Activated T-cell treated with anti-CD3 and anti-CD28 coated beads for 48 hours (primary cell): Measurements from ENCODE around the gene HPSE2.

Experiments
- DNase-seq: peaks from one replicate; pipeline ENCODE4 v3.0.0-alpha.2; 2020; ENCODE audit warnings: low read depth

The HPSE2 gene

GRCh38 chr10:98411166-98411565 is 824.5 kb downstream of the HPSE2 start:
- no peak for DNase-seq

DNA sequence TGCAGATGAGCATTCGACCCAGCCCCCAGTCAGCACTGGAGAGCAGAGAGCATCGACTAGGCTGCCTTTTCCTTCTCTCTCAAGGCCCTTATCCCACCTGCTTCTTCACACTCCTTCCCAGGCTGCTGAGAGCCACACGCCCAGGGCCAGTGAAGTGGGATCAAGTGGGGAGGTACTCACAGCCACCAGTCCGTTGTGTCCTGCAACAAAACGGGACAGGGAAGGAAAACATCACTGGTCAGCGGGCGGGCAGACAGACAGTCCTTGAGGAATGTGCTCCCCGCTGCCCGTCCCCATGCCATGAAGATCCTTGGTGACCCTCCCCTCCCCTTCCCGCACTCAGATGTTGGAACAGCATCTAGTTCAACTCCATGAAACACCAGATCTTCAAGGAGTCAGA is 824.9 kb downstream of the HPSE2 start:
- DNase-seq, result no peak

DNA sequence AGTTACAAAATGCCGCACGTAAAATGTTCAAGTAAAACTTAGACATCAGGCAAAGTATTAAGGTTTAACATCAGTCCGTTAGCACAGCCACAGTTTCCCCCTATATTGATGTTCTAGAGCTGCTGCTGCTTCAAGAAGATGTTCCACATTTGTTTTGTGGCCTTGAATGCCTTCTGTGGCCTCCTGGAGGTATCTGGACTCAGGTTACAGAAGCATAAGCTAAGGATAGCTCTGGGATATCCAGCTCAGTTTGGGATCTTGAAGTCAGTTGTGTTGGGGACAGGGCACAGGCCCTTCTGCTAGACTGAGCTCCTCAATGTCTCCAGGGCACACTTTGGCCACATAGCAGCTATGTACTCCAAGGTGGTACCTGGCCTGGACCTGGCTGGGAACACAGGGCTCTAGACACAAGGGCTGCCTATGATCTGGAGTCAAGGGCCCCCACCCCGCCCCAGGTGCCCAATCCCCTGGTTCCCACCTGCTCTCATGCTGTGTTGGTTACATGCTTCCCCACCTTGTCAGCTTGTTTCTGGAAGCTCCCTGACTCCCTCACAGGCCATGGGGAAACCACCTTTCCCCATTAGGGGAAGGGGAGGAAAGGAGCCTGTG is 825.4 kb downstream of the HPSE2 start:
- DNase-seq, result no peak

GRCh38 chr10:98408799-98409198 is 826.9 kb downstream of the HPSE2 start:
- DNase-seq, result no peak

DNA sequence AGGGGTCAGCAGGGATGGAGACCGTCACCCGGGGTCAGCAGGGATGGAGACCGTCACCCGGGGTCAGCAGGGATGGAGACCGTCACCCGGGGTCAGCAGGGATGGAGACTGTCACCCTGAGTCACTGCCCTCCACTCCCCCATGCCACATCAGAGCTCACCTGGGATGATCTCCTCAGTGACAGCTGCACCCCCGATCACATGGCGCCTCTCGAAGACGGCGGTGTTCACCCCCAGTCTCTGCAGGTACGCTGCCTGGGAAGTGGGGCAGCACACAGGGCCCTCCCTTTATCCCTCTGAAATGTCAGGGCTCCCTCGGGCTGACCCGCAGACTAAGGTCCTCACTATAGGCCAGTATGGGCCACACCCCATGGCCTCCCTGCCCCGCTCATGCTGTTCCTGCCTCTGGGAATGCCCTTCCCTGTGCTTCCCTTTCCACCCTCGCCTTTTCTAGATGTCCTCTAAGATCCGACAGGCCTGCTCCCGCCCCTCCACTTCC is 827.9 kb downstream of the HPSE2 start:
- DNase-seq, result no peak
